NCI-H146 treated with DMSO at 0.1 percent for 48 hours (cell line): ENCODE results near the gene HOXD12.

Source experiments
- DNase-seq: peaks from one replicate; lab custom pipeline; 2025; ENCODE audit not compliant: unreplicated experiment; lab: John Stamatoyannopoulos, UW

The HOXD12 gene

GRCh38 chr2:176147210-176147799 lies 47.7 kb downstream of the HOXD12 start:
- no peak for DNase-seq

GRCh38 chr2:176147800-176148496 lies 48.4 kb downstream of the HOXD12 start:
- no peak for DNase-seq

- no peak for DNase-seq
These were observed 49.3 kb downstream of the HOXD12 start for GRCh38 chr2:176148751-176149421.

- no peak for DNase-seq
These were observed 49.9 kb downstream of the HOXD12 start for GRCh38 chr2:176149481-176149938.

- DNase-seq = no peak
These were observed 50.5 kb downstream of the HOXD12 start for GRCh38 chr2:176149939-176150583.

- no peak for DNase-seq
These were observed 51.2 kb downstream of the HOXD12 start for GRCh38 chr2:176150584-176151441.

GRCh38 chr2:176151442-176152287 lies 52.1 kb downstream of the HOXD12 start, which contains the start of gene HOXD4:
TSS of gene HOXD4 (plus strand) at chr2:176151550. CDS start at chr2:176151634, 84 bp downstream.
- no peak for DNase-seq
